ENCODE measurements around the gene DMXL1.

DMXL1 gene

DNA sequence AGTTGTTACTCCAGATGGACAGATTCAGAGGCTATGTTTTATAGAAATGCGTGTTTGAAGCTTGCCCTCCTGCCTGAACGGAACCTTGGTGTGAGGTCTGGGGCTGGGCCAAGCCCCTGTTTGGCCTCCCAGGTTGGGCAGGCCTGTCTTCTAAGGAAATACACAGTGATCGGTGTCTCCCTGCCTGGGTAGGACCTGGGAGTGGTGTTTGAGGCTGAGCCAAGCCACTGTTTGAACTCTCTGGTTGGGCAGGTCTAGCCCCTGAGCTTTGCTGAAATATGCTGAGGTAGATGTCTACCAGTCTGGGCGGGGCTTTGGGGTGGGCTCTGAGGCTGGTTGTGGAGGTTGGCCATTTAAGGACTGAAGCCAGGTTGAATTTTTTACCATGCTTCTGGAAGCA, 90.5 kb downstream of the DMXL1 start:
- no peak for DNase-seq (ENCODE audit: low read depth)
- TF ChIP-seq, protein P1, sequence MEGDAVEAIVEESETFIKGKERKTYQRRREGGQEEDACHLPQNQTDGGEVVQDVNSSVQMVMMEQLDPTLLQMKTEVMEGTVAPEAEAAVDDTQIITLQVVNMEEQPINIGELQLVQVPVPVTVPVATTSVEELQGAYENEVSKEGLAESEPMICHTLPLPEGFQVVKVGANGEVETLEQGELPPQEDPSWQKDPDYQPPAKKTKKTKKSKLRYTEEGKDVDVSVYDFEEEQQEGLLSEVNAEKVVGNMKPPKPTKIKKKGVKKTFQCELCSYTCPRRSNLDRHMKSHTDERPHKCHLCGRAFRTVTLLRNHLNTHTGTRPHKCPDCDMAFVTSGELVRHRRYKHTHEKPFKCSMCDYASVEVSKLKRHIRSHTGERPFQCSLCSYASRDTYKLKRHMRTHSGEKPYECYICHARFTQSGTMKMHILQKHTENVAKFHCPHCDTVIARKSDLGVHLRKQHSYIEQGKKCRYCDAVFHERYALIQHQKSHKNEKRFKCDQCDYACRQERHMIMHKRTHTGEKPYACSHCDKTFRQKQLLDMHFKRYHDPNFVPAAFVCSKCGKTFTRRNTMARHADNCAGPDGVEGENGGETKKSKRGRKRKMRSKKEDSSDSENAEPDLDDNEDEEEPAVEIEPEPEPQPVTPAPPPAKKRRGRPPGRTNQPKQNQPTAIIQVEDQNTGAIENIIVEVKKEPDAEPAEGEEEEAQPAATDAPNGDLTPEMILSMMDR (conservative IDR thresholded peaks at IDR 0.05; ENCODE audit: low read depth, low read length) = no peak
- no peak overlapping the region for H3K4me3 ChIP-seq (ENCODE audit: low read length)

DNA sequence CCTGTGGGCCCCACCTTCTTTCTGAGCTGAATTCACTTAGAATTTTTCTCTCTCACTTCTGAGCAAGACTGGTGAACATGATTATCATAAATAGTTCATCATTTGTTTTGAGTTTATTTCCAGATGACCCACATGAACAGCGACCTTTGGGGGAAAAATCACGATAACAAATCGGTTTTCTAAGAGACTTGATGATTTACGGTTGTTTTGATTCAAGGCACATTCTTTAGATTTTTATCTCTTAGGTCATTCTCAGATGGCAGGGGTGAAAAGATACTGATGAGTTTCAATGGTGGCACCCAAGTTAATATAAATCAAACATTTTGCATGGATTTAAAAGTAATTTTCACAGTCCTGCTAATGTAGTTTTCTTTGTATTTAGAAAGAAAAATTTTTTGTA, 95.1 kb downstream of the DMXL1 start:
- no peak overlapping the region for H3K4me3 ChIP-seq (ENCODE audit: low read length)
- DNase-seq (ENCODE audit: low read depth) = no peak
- TF ChIP-seq, protein P1 (conservative IDR thresholded peaks at IDR 0.05; ENCODE audit: low read depth, low read length) = no peak

DNA sequence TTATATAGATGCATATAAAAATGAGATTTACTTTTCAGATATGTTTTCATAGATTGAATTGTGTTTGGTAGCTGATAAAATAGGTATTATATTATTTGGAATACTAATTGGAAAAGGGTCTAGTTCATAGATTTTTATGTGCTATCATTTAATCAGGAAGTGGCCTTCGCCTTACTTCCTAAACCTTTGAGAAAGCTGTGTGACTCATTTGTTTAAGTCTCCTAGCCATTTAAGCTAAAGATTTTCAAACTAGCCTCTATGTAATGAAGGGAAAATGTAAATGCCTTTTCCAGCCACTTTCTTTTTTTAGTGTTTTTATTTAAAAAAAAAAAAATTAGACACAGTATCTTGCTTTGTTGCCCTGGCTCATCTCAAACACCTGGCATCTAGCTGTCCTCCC, 97.5 kb downstream of the DMXL1 start:
- H3K4me3 ChIP-seq (ENCODE audit: low read length) = no peak overlapping the region
- peak; percentile 19 for DNase-seq (ENCODE audit: low read depth)
- TF ChIP-seq, protein P1 (conservative IDR thresholded peaks at IDR 0.05; ENCODE audit: low read depth, low read length) = no peak

DNA sequence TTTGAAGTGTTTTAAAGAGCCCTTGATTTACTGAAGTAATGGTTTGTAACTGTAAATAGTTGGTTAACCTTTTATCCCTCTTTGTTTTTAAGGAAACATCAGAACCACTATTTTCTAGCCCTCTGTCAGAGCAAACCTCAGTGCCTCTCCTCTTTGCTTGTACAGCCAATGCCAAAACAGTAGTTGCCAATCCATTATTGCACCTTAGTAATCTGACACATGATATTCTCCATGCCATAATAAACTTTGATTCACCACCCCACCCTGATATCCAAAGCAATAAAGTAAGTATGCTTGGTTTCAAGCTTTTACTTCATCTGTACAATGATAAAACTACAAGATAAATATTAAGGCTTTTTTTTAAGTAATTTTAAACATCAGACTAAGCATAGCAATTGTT, 100.8 kb downstream of the DMXL1 start:
- no peak for DNase-seq (ENCODE audit: low read depth)
- H3K4me3 ChIP-seq (ENCODE audit: low read length) = no peak overlapping the region
- TF ChIP-seq, protein P1 (conservative IDR thresholded peaks at IDR 0.05; ENCODE audit: low read depth, low read length) = no peak

DNA sequence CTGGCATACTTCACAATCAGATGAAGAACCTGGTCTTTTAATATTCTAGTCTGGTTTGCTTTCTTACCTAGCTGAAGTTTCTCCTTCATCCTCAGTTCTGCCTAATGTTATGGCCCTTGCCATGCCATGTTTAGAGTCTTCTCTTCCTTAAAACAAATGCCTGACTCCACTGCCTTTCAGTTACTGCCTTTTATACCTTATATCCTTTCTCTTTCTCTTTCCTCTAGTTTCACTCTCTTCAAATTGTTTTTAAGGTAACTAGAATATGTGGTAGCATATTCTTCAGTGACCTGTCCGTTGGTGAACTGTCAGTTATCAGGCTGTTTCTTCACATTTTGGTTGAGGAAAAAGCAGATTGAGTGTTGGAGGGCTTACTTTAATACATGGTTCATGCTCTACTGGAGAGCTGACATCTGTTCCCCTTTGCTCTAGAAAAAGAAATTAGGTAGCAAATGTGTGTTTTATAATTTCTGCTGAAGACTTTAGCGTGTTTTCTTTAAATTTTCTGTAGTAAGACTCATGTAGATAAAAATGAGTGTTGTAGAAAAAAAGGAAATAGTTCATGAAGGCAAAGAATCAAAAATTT, 103.8 kb downstream of the DMXL1 start:
- TF ChIP-seq, protein P1 (conservative IDR thresholded peaks at IDR 0.05; ENCODE audit: low read depth, low read length) = no peak
- H3K4me3 ChIP-seq (ENCODE audit: low read length) = no peak overlapping the region
- no peak for DNase-seq (ENCODE audit: low read depth)

DNA sequence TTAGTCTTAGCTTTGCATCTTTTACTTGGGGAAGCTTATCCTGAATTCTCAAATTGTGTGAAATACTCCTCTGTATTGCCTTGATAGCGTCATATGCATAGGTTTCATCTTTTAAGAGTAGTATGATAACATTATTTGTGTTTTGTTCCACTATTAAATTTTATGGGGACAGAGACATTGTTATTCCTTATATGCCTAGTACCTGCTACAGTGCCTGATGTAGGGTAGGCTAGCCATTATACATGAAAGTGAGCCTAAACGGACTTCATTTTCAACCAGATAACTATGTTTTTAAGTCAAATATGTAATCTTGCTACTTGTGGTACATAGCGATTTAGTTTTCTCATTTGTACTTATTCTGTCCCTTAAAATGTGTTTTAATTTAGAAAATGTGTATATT, 105.9 kb downstream of the DMXL1 start:
- TF ChIP-seq, protein P1 (conservative IDR thresholded peaks at IDR 0.05; ENCODE audit: low read depth, low read length) = no peak
- no peak overlapping the region for H3K4me3 ChIP-seq (ENCODE audit: low read length)
- DNase-seq (ENCODE audit: low read depth) = no peak

DNA sequence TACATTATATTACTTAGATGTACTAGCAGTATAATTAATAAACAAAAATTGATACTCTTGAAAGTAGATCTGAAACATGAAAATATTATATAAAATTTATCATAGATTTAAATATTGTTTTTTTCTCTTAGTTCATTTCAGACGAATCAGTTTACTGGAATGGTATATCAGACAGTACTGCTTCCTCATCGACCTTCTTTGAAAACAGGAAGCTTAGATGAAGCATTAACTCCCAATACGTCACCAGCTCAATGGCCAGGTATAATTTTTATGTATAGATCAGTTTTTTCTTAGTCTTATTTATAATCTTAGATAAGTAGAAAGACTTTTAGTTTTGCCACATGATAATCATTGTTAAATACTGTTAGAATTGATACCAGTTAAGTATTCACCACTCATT, 106.3 kb downstream of the DMXL1 start:
- DNase-seq (ENCODE audit: low read depth) = no peak
- H3K4me3 ChIP-seq (ENCODE audit: low read length) = no peak overlapping the region
- TF ChIP-seq, protein P1 (conservative IDR thresholded peaks at IDR 0.05; ENCODE audit: low read depth, low read length) = no peak

All from retinal pigment epithelial cell (primary cell).